ENCODE results near the gene AGPAT2. TPM values are rescaled to one million over a fixed set of nuclear protein-coding genes. Genes with fewer than 3 reads are reported as not detected.
A peak's percentile ranks its signal among the peaks of the same experiment; 100 is the strongest.

AGPAT2 gene
- total RNA-seq, 1 experiment from 2014 or later = 103 TPM

DNA sequence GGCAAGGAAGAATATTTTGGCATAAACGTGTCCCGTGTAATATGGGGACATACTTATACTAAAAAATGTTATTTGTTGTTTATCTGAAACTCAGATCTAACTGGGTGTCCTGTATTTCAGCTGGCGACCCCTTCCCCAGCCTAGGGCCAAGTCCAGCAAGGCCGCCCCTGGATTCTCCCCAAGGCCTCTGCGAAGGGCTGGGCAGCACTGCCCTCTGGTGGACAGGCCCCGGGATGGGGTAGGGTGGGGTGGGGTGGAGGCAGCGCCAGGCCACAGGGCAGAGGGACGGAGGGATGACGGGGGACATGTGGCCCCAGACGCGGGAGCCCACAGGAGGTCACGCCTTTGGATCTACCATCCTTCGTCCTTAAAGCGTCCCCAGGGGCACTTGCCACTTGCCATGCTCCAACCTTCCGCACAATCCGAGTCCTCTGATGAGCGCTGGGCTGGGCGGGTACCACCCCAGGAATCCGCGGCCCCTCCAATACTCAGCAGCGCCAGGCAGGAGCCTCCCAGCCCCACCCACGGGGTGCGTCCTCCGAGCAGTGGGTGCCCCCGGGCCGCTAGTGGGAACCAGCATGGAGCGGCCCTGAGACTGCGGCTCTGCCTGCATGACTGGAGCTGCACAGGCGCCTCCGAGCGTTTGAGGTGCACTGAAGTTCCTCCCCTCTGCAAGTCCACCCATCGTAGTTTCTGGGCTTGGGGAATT is 7.1 kb upstream of the AGPAT2 start:
- H3K27me3 ChIP-seq (ENCODE audit: low read length) = no peaks in the 10 kb centered on the region
- DNase-seq = peak; percentile 63
- CTCF ChIA-PET = interaction anchor here (0.8 to 1.1 kb wide), 2 partner anchors 23 to 210 kb away, joined by 3 to 4 read pairs; no protein-coding TSS in a partner anchor
- peak overlapping the region; percentile 63; the same call in 1 of the 2 replicates for H2AFZ ChIP-seq (ENCODE audit: low read length)
- TF ChIP-seq, protein P1, sequence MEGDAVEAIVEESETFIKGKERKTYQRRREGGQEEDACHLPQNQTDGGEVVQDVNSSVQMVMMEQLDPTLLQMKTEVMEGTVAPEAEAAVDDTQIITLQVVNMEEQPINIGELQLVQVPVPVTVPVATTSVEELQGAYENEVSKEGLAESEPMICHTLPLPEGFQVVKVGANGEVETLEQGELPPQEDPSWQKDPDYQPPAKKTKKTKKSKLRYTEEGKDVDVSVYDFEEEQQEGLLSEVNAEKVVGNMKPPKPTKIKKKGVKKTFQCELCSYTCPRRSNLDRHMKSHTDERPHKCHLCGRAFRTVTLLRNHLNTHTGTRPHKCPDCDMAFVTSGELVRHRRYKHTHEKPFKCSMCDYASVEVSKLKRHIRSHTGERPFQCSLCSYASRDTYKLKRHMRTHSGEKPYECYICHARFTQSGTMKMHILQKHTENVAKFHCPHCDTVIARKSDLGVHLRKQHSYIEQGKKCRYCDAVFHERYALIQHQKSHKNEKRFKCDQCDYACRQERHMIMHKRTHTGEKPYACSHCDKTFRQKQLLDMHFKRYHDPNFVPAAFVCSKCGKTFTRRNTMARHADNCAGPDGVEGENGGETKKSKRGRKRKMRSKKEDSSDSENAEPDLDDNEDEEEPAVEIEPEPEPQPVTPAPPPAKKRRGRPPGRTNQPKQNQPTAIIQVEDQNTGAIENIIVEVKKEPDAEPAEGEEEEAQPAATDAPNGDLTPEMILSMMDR (conservative IDR thresholded peaks at IDR 0.05; ENCODE audit: low read depth, low read length) = peak; percentile 66
- no peak for TF ChIP-seq EZH2 (IDR thresholded peaks at IDR 0.05; ENCODE audit: low read length, unreplicated experiment)
- no peak for TF ChIP-seq EZH2phosphoT487 (IDR thresholded peaks at IDR 0.05; ENCODE audit: borderline replicate concordance, low read length)
- no peaks in the 10 kb centered on the region for H4K20me1 ChIP-seq (ENCODE audit: low read length)
- H3K4me2 ChIP-seq (ENCODE audit: low read length) = peak overlapping the region; percentile 81
- no peaks in the 10 kb centered on the region for H3K9me2 ChIP-seq (replicated peaks; ENCODE audit: low read length)
- H3K4me1 ChIP-seq (ENCODE audit: insufficient read depth, low read length) = peaks cover 35% of the 10 kb centered on the region
- H3K79me2 ChIP-seq (ENCODE audit: low read length) = no peaks in the 10 kb centered on the region
- H3K27ac ChIP-seq (ENCODE audit: low read length) = peak overlapping the region; percentile 98
- H3K9ac ChIP-seq (ENCODE audit: low read length) = peak overlapping the region; percentile 76
- no peaks in the 10 kb centered on the region for H3K9me3 ChIP-seq (ENCODE audit: low read length)
- H3K36me3 ChIP-seq (ENCODE audit: low read depth, low read length) = no peaks in the 10 kb centered on the region
- POLR2A ChIA-PET (ENCODE audit: unreplicated experiment) = no interaction called here
- ATAC-seq = peak; percentile 72
- H3K4me3 ChIP-seq (ENCODE audit: low read length) = peak overlapping the region; percentile 58
- no TSS peak for BruUV-seq (replicated peaks)
- H3F3A ChIP-seq (ENCODE audit: low read length, unreplicated experiment) = no peaks in the 10 kb centered on the region
- intact Hi-C loops (cut with micrococcal nuclease) = loop anchor here (2.0 to 5.0 kb wide), 2 partner anchors 24 to 207 kb away; no protein-coding TSS in a partner anchor

DNA sequence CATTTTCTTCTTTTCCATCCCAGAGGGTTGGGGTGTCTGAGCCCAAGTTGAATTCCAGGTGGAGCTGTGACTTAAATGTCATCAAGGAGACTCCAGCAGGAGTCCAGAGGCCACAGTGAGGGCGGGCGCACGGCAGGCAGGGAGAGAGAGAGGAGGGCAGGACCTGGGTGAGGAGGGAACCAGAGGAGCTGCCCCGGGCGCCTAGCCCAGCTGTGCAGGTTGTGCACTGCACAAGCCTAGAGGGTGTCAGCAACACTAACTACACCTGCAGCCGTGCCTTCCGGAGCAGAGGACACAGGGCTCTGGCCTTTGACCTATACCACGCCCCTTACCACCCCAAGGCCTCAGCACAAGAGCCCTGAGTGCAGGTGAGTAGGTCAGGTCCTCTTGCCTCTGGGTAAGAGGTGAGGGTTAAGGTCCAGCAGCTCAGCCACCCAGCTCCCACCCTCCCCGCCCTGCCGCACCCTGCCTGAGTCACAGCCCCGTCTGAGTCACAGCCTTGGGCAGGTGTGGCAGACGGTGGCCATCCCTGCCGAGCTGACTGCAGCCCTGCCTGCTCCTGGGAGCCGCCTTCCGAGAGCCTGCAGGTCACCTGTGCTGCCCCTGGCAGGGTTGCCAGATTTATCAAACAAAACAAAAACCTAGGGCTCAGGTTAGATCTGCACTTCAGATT is 6.4 kb upstream of the AGPAT2 start:
- H3K27ac ChIP-seq (ENCODE audit: low read length) = peak overlapping the region; percentile 98
- BruUV-seq (replicated peaks) = no TSS peak
- peaks cover 35% of the 10 kb centered on the region for H3K4me1 ChIP-seq (ENCODE audit: insufficient read depth, low read length)
- peak; percentile 89 for DNase-seq
- intact Hi-C loops (cut with micrococcal nuclease) = loop anchor here (2.0 to 5.0 kb wide), 2 partner anchors 23 to 206 kb away; no protein-coding TSS in a partner anchor
- no peak for TF ChIP-seq EZH2 (IDR thresholded peaks at IDR 0.05; ENCODE audit: low read length, unreplicated experiment)
- TF ChIP-seq EZH2phosphoT487 (IDR thresholded peaks at IDR 0.05; ENCODE audit: borderline replicate concordance, low read length) = no peak
- TF ChIP-seq, protein P1 (conservative IDR thresholded peaks at IDR 0.05; ENCODE audit: low read depth, low read length) = no peak
- no peaks in the 10 kb centered on the region for H3F3A ChIP-seq (ENCODE audit: low read length, unreplicated experiment)
- ChIA-PET CTCF (interaction anchor here (0.6 to 1.1 kb wide), 3 partner anchors 21 to 209 kb away, joined by 3 to 4 read pairs (median 3); no protein-coding TSS in a partner anchor), POLR2A (ENCODE audit: unreplicated experiment) (no interaction called here)
- H3K9me2 ChIP-seq (replicated peaks; ENCODE audit: low read length) = no peaks in the 10 kb centered on the region
- H3K4me2 ChIP-seq (ENCODE audit: low read length) = peak overlapping the region; percentile 81
- no peaks in the 10 kb centered on the region for H3K9me3 ChIP-seq (ENCODE audit: low read length)
- peak overlapping the region; percentile 76 for H3K9ac ChIP-seq (ENCODE audit: low read length)
- peak overlapping the region; percentile 58 for H3K4me3 ChIP-seq (ENCODE audit: low read length)
- no peaks in the 10 kb centered on the region for H4K20me1 ChIP-seq (ENCODE audit: low read length)
- H3K27me3 ChIP-seq (ENCODE audit: low read length) = no peaks in the 10 kb centered on the region
- peak; percentile 88 for ATAC-seq
- no peak overlapping the region for H2AFZ ChIP-seq (ENCODE audit: low read length)
- H3K79me2 ChIP-seq (ENCODE audit: low read length) = no peaks in the 10 kb centered on the region
- no peaks in the 10 kb centered on the region for H3K36me3 ChIP-seq (ENCODE audit: low read depth, low read length)
